GM10248 (cell line): ENCODE results near the gene FOXJ2.
"Not testable (repeated sequence)": the region's sequence is repeated elsewhere in the genome, so short reads cannot be mapped to it uniquely, and the experiment has no call there.

Source experiments
- CTCF ChIA-PET: fragments of 300-600 bp; sonication (Branson Sonifier 250); formaldehyde crosslinking; extraction: SDS; loops from one replicate; lab custom pipeline; 2021; ENCODE audit warnings: antibody characterized with exemption; lab: Yijun Ruan, JAX
- POLR2A ChIA-PET: fragments of 350-650 bp; sonication (Branson Sonifier 250); formaldehyde crosslinking; extraction: SDS; loops from one replicate; lab custom pipeline; 2020; ENCODE audit warnings: antibody characterized with exemption; lab: Yijun Ruan, JAX
- DNase-seq: peaks from one replicate; pipeline ENCODE4 v3.0.0; 2012; ENCODE audit errors: extremely low spot score
- TF ChIP-seq, protein P1 (sequence below): IDR thresholded peaks from 2 replicates; pipeline ENCODE4 v1.5.1; 2012; ENCODE audit warnings: mild to moderate bottlenecking, low read depth; ENCODE audit errors: extremely low read depth, missing control alignments, control extremely low read depth

Gene FOXJ2

GRCh38 chr12:7994731-7995205 is 37.7 kb upstream of the FOXJ2 start:
- DNase-seq: no peak
- CTCF ChIA-PET: interaction anchor here (0.7 to 4.4 kb wide), 16 partner anchors 9 to 135 kb away, joined by 3 to 61 read pairs (median 4); no protein-coding TSS in a partner anchor
- POLR2A ChIA-PET: no interaction called here
- TF ChIP-seq, protein P1, sequence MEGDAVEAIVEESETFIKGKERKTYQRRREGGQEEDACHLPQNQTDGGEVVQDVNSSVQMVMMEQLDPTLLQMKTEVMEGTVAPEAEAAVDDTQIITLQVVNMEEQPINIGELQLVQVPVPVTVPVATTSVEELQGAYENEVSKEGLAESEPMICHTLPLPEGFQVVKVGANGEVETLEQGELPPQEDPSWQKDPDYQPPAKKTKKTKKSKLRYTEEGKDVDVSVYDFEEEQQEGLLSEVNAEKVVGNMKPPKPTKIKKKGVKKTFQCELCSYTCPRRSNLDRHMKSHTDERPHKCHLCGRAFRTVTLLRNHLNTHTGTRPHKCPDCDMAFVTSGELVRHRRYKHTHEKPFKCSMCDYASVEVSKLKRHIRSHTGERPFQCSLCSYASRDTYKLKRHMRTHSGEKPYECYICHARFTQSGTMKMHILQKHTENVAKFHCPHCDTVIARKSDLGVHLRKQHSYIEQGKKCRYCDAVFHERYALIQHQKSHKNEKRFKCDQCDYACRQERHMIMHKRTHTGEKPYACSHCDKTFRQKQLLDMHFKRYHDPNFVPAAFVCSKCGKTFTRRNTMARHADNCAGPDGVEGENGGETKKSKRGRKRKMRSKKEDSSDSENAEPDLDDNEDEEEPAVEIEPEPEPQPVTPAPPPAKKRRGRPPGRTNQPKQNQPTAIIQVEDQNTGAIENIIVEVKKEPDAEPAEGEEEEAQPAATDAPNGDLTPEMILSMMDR: no peak

DNA sequence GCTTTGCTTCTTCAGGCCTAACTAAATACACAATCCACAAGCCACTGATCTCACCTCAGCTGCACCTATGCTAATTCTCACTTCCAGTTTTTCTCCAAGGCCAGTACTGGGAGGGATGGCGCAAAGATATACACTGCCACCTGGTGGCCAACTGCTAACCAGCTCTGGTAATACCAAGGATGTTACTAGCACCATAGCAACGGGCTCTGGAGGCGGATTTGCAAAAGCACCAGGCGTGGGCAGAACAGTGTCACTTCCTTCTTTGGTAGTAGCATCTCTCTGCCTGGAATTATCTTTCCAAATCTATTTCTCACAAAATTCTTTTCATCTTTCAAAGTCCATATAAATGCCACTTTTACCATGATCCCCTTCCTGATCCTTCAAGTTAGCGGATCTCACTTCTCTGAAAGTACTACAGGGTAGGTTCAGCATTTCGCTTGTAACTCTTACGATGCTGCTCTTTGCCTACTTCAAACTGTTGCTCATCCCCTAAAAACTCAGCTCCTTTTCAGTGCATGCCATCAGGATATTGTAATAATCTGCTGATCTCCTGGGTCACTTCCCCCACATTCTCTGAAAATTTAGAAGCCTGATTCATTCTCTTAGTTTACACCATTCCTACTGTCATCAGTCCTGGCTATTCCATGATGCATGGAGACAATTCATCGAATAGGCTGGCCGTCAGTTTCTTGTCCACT is 37.1 kb upstream of the FOXJ2 start:
- TF ChIP-seq, protein P1: peak; percentile 66
- ChIA-PET POLR2A (interaction anchor here (0.6 kb wide), 1 partner anchor 62 kb away, joined by 4 read pairs; no protein-coding TSS in a partner anchor), CTCF (interaction anchor here (0.7 to 4.4 kb wide), 15 partner anchors 9 to 135 kb away, joined by 3 to 61 read pairs (median 4); no protein-coding TSS in a partner anchor)
- peak; percentile 66 for DNase-seq

- POLR2A ChIA-PET, DNase-seq, CTCF ChIA-PET: not testable (repeated sequence)
These were observed 31.7 kb upstream of the FOXJ2 start for GRCh38 chr12:8000827-8001226.

GRCh38 chr12:8001496-8001895 is 31.0 kb upstream of the FOXJ2 start:
- POLR2A ChIA-PET, DNase-seq, CTCF ChIA-PET: not testable (repeated sequence)

- DNase-seq, POLR2A ChIA-PET: not testable (repeated sequence)
- CTCF ChIA-PET: interaction anchor here (1.3 kb wide), 1 partner anchor 9 kb away, joined by 4 read pairs; no protein-coding TSS in a partner anchor
These were observed 27.6 kb upstream of the FOXJ2 start for GRCh38 chr12:8004897-8005296.

DNA sequence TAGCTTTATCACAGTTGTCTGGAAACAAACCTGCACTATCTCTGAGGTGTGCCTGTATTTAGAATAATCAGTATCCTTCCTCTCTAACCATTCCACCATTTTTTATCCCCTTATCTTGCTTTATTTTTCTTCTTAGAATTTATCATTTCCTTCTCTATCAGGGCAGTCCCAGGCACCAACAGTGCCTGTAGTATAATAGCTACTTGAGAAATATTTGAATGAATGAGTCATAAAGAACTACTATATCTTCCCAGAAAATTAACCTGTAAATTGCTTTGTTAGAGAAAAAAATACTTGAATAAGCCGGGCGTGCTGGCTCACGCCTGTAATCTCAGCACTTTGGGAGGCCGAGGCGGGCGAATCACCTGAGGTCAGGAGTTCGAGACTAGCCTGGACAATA is 21.2 kb upstream of the FOXJ2 start:
- ChIA-PET CTCF (interaction anchor here (1.5 to 1.8 kb wide), 2 partner anchors 17 to 23 kb away, joined by 3 to 4 read pairs; no protein-coding TSS in a partner anchor), POLR2A (no interaction called here)
- TF ChIP-seq, protein P1: no peak
- DNase-seq: no peak

DNA sequence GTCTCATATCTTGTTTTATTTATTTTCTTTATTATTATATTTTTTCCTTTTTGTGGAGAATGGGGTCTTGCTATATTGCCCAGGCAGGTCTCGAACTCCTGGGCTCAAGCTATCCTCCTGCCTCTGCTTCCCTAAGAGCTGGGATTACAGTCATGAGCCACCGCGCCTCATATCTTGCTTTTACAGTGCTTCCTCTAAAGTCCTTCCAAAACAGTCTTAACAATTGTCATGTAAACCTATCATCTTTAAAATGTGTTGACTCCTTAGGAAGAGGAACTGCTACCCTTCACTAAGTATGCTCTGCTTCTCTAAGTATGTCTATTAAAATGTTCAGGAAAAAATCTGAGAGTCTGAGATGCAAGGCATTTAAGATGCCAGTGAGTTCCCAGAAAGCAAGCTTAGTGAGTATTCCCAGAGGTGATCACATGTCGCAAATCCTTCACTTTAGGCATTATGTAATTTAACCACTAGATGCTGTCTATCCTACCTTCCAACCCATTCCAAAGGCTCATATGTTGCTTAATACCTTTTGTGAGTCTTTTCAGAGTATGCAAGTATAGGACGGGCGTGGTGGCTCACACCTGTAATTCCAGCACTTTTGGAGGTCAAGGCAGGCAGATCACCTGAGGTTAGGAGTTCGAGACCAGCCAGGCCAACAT is 19.7 kb upstream of the FOXJ2 start:
- TF ChIP-seq, protein P1: no peak
- ChIA-PET CTCF (interaction anchor here (1.0 to 1.5 kb wide), 2 partner anchors 18 to 19 kb away, joined by 3 to 4 read pairs; no protein-coding TSS in a partner anchor), POLR2A (no interaction called here)
- no peak for DNase-seq

GRCh38 chr12:8014836-8015235 is 17.7 kb upstream of the FOXJ2 start:
- POLR2A ChIA-PET: no interaction called here
- CTCF ChIA-PET: no interaction called here
- TF ChIP-seq, protein P1: no peak
- DNase-seq: no peak

DNA sequence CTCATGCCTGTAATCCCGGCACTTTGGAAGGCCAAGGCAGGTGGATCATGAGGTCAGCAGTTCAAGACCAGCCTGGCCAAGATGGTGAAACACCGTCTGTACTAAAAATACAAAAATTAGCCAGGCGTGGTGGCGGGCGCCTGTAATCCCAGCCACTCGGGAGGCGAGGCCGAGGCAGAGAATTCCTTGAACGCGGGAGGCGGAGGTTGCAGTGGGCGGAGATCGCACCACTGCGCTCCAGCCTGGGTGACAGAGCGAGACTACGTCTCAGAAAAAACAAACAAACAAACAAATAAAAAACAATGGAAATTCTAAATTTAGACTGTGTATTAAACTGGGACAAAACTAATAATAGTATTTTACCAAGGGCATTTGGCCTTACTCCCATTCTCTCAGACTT is 14.3 kb upstream of the FOXJ2 start:
- CTCF ChIA-PET, DNase-seq, POLR2A ChIA-PET: not testable (repeated sequence)
